Measurements from ENCODE around the gene SYNGR2. TPM values are rescaled to one million over a fixed set of nuclear protein-coding genes. Genes with fewer than 3 reads are reported as not detected.

Gene SYNGR2
- total and polyA plus RNA-seq, 2 donors (not counting 3 experiments of a cell fraction or from before 2014, with no cell fraction given), result 65.9 to 281 TPM

GRCh38 chr17:78154903-78155811 lies 13.2 kb upstream of the SYNGR2 start:
- H3K4me1 ChIP-seq (ENCODE audit: control insufficient read depth, extremely low read depth, insufficient read depth, low read length), result peaks cover 6% of the 10 kb centered on the region
- H3K4me2 ChIP-seq (ENCODE audit: insufficient read depth, low read length), result no peak overlapping the region
- no peaks in the 10 kb centered on the region for H3K9me3 ChIP-seq (replicated peaks; ENCODE audit: control insufficient read depth, insufficient read depth, low read length)
- no peak for DNase-seq (ENCODE audit: low read depth, low spot score)
- no peak overlapping the region for H2AFZ ChIP-seq (ENCODE audit: low read depth, low read length)
- H3K36me3 ChIP-seq (ENCODE audit: control insufficient read depth in 2 of 2, extremely low read depth in 1 of 2, insufficient read depth in 2 of 2, low read length in 2 of 2), result no peaks in the 10 kb centered on the region
- BruUV-seq (replicated peaks), result no TSS peak
- dilution Hi-C loops (cut with MboI; ENCODE audit: extremely low pct_ligation_motif_present, low sequenced_read_pairs), result no loop called here
- intact Hi-C loops (cut with micrococcal nuclease), result no loop called here
- no peaks in the 10 kb centered on the region for H4K20me1 ChIP-seq (replicated peaks; ENCODE audit: control insufficient read depth, extremely low read depth, insufficient read depth, low read length)
- TF ChIP-seq GATA2 (IDR thresholded peaks at IDR 0.05; ENCODE audit: insufficient read depth, insufficient read length, low read depth, low read length), result no peak
- no peak for TF ChIP-seq CTCF (IDR thresholded peaks at IDR 0.05; ENCODE audit: extremely low read depth in 1 of 2, insufficient read depth in 1 of 2, low read depth in 1 of 2, low read length in 2 of 2)
- no peak for TF ChIP-seq FOS (IDR thresholded peaks at IDR 0.05; ENCODE audit: borderline replicate concordance, insufficient read depth, low read length)
- no peak for TF ChIP-seq POLR2AphosphoS5 (IDR thresholded peaks at IDR 0.05; ENCODE audit: insufficient read depth, low read depth, low read length)
- TF ChIP-seq MYC (IDR thresholded peaks at IDR 0.05; ENCODE audit: low read depth, low read length), result no peak
- no peak for TF ChIP-seq JUN (IDR thresholded peaks at IDR 0.05; ENCODE audit: borderline replicate concordance, insufficient read depth, insufficient read length, low read depth)
- H3K79me2 ChIP-seq (ENCODE audit: control insufficient read depth, insufficient read depth, low read length), result no peaks in the 10 kb centered on the region
- H3K9me1 ChIP-seq (replicated peaks; ENCODE audit: control insufficient read depth, extremely low read depth, insufficient read depth, low read length), result no peaks in the 10 kb centered on the region
- no peak for FAIRE-seq
- no peak overlapping the region for H3K9ac ChIP-seq (replicated peaks; ENCODE audit: extremely low read depth, insufficient read depth, low read length)
- ChIA-PET CTCF (no interaction called here), POLR2A (no interaction called here)
- no peaks in the 10 kb centered on the region for H3K27me3 ChIP-seq (ENCODE audit: control insufficient read depth in 2 of 2, insufficient read depth in 2 of 2, low read length in 2 of 2)
- no peak overlapping the region for H3K4me3 ChIP-seq (replicated peaks in 1 of 3; ENCODE audit: insufficient read depth in 1 of 3, low read depth in 1 of 3, low read length in 3 of 3)
- H3K27ac ChIP-seq (ENCODE audit: insufficient read depth, low read depth, low read length), result no peak overlapping the region

Measured in endothelial cell of umbilical vein (primary cell).